Thymus (tissue), 11 donors: ENCODE measurements around the gene MYO7A. TPM values are rescaled to one million over a fixed set of nuclear protein-coding genes. Genes with fewer than 3 reads are reported as not detected.

ENCODE experiments used
- DNase-seq, 9 donors: peaks; one replicate each; pipeline ENCODE4 v3.0.0-alpha.2; 2013; ENCODE audit warnings: low spot score in 9 of 9, low read depth in 6 of 9, missing footprints in 1 of 9
- H3K27ac ChIP-seq, 2 donors: one replicate each; pipeline ENCODE4 v1.5.1; 2013; ENCODE audit warnings: control low read depth in 1 of 2, low read depth in 1 of 2, low read length in 1 of 2, mild to moderate bottlenecking in 1 of 2, moderate library complexity in 1 of 2
- H3K27me3 ChIP-seq, 2 donors: one replicate each; pipeline ENCODE4 v1.5.1; 2013; ENCODE audit warnings: low read length in 1 of 2; ENCODE audit not compliant: control insufficient read depth in 2 of 2, insufficient read depth in 1 of 2
- H3K36me3 ChIP-seq, 2 donors: one replicate each; pipeline ENCODE4 v1.5.1; 2013; ENCODE audit warnings: low read length in 1 of 2, mild to moderate bottlenecking in 1 of 2, moderate library complexity in 1 of 2; ENCODE audit not compliant: control insufficient read depth in 2 of 2, insufficient read depth in 2 of 2
- H3K4me1 ChIP-seq, 2 donors: one replicate each; pipeline ENCODE4 v1.5.1; 2013; ENCODE audit warnings: low read length in 2 of 2; ENCODE audit not compliant: control insufficient read depth in 2 of 2, insufficient read depth in 2 of 2
- H3K4me3 ChIP-seq, 2 donors: one replicate each; pipeline ENCODE4 v1.5.1; 2013; ENCODE audit warnings: low read length in 2 of 2, control low read depth in 1 of 2, mild to moderate bottlenecking in 1 of 2
- H3K9me3 ChIP-seq, 2 donors: one replicate each; pipeline ENCODE4 v1.5.1; 2013; ENCODE audit warnings: low read length in 1 of 2, mild to moderate bottlenecking in 1 of 2; ENCODE audit not compliant: control insufficient read depth in 2 of 2, insufficient read depth in 1 of 2
- WGBS: extraction: QIAGEN DNeasy Blood & Tissue Kit; methylation state at CpG from one replicate; pipeline ENCODE4 v1.1.7; 2013; 5-methylcytosine and 5-hydroxymethylcytosine counted together
- polyA plus RNA-seq: library from polyadenylated mRNA; stranded (reverse); fragments of 200-250 nt; gene quantifications from one replicate; pipeline ENCODE4 v1.2.3, GENCODE V29; 2013
- total RNA-seq: library from RNA; stranded (reverse); fragments of 120-200 nt; gene quantifications from one replicate; pipeline ENCODE4 v1.2.4, GENCODE V29; 2013
- donor health status: healthy.

The MYO7A gene
- total and polyA plus RNA-seq, 2 donors: 1.5 to 7.6 TPM

DNA sequence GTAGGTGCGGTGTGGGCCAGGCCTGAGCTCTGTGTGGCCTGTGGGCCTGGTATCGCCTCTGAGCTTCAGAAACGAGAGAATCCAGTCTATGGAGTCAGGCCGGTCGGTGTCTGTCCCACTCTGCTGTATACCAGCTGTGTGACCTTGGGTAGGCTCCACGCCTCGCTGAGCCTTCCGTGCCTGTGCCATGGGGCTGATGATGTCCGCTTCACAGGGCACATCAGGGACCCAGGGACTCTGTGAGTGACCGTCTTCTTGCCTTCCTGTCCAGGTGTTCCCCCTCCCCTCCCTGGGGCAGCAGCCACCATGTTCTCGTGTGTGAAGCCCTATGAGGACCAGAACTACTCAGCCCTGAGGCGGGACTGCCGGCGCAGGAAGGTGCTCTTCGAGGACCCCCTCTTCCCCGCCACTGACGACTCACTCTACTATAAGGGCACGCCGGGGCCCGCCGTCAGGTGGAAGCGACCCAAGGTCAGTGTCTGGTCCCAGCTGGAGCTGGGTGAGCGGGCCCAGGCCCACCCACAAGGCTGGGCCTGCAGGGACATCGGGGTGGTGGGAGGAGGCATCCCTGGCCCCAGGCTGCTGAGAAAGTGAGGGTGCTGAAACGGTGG, 43.4 kb upstream of the MYO7A start:
- H3K4me3 ChIP-seq: no peak overlapping the region
- H3K27me3 ChIP-seq: no peaks in the 10 kb centered on the region
- 98% methylated on average over 25 of the region's 25 CpGs for WGBS
- DNase-seq: no peak
- peaks cover 6 to 14% of the 10 kb centered on the region in 2 donors for H3K4me1 ChIP-seq
- H3K27ac ChIP-seq: no peak overlapping the region
- no peaks in the 10 kb centered on the region for H3K36me3 ChIP-seq
- H3K9me3 ChIP-seq: no peaks in the 10 kb centered on the region

- no peak for DNase-seq
- Histone ChIP-seq H3K27ac (no peak overlapping the region), H3K27me3 (no peaks in the 10 kb centered on the region)
Observed at GRCh38 chr11:77085652-77086051, 42.4 kb upstream of the MYO7A start.

GRCh38 chr11:77086521-77087472, 41.2 kb upstream of the MYO7A start:
- H3K9me3 ChIP-seq: no peaks in the 10 kb centered on the region
- no peak overlapping the region for H3K4me3 ChIP-seq
- H3K27ac ChIP-seq: no peak overlapping the region
- H3K4me1 ChIP-seq: peaks cover 6 to 14% of the 10 kb centered on the region in 2 donors
- no peaks in the 10 kb centered on the region for H3K27me3 ChIP-seq
- 95% methylated on average over 23 of the region's 23 CpGs for WGBS
- no peak for DNase-seq
- no peaks in the 10 kb centered on the region for H3K36me3 ChIP-seq

More at GRCh38 chr11:77085652-77086051, 42.4 kb upstream of the MYO7A start:
- no peak overlapping the region for H3K4me3 ChIP-seq
- peaks cover 6 to 14% of the 10 kb centered on the region in 2 donors for H3K4me1 ChIP-seq
- WGBS: 96% methylated on average over 6 of the region's 6 CpGs
- H3K9me3 ChIP-seq: no peaks in the 10 kb centered on the region
- no peaks in the 10 kb centered on the region for H3K36me3 ChIP-seq

DNA sequence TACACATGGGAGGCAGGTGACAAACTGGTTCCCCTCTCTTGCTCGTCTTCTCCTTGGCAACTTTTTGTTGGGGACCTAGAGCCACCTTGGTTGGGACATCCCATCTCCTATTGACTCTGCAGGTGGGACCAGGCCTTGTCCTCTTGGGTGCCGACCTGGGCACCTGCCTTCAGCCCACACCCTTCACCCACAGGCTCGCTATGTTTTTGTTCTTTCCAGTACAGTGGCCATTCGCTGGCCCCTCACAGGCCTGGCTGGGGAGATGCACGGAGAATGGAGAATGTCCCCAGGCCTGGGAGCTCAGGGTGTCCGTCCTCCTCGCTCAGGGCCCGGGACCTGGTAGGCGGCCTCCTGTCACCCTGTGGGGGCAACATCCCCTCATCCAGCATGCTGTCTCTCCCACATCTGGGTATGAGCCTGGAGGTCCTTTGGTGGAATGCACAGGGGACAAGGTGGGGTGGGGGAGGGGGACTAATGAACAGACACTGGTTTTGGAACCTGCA, 40.3 kb upstream of the MYO7A start:
- no peak for DNase-seq
- H3K27me3 ChIP-seq: no peaks in the 10 kb centered on the region
- peaks cover 2 to 6% of the 10 kb centered on the region in 2 donors for H3K4me1 ChIP-seq
- H3K36me3 ChIP-seq: no peaks in the 10 kb centered on the region
- H3K27ac ChIP-seq: no peak overlapping the region
- H3K4me3 ChIP-seq: no peak overlapping the region
- H3K9me3 ChIP-seq: no peaks in the 10 kb centered on the region
- 97% methylated on average over 9 of the region's 9 CpGs for WGBS

- WGBS: 86% methylated on average over 11 of the region's 11 CpGs
- H3K36me3 ChIP-seq: no peaks in the 10 kb centered on the region
- H3K4me3 ChIP-seq: no peak overlapping the region
- H3K27ac ChIP-seq: no peak overlapping the region
- no peaks in the 10 kb centered on the region for H3K4me1 ChIP-seq
- H3K27me3 ChIP-seq: no peaks in the 10 kb centered on the region
- DNase-seq: no peak
- H3K9me3 ChIP-seq: no peaks in the 10 kb centered on the region
Observed at GRCh38 chr11:77088236-77089003, 39.6 kb upstream of the MYO7A start.

- H3K4me1 ChIP-seq: no peaks in the 10 kb centered on the region
- H3K36me3 ChIP-seq: no peaks in the 10 kb centered on the region
- DNase-seq: no peak
- no peaks in the 10 kb centered on the region for H3K27me3 ChIP-seq
- no peak overlapping the region for H3K27ac ChIP-seq
- no peaks in the 10 kb centered on the region for H3K9me3 ChIP-seq
- WGBS: 96% methylated on average over 3 of the region's 3 CpGs
- H3K4me3 ChIP-seq: no peak overlapping the region
Observed at GRCh38 chr11:77089004-77089545, 39.0 kb upstream of the MYO7A start.

DNA sequence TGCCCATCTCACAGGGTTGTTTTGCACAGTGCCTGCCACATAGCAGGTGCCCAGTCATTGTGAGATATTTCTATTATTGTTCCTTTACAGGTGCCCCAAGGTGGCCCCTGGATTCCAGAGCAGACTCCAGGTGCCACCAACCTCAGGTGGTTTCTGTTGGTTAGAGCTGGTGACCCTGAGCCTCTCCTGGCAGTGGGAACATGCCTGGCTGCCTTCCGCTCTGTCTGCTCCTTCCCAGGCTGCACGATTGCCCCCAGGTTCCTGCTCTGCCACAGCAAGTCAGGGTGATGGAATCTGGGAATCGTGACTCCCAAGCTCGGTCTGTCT, 38.0 kb upstream of the MYO7A start:
- Histone ChIP-seq H3K36me3 (no peaks in the 10 kb centered on the region), H3K4me3 (no peak overlapping the region), H3K27ac (no peak overlapping the region), H3K27me3 (no peaks in the 10 kb centered on the region), H3K9me3 (no peaks in the 10 kb centered on the region), H3K4me1 (no peaks in the 10 kb centered on the region)
- WGBS: 98% methylated on average over 4 of the region's 4 CpGs
- no peak for DNase-seq

- no peaks in the 10 kb centered on the region for H3K4me1 ChIP-seq
Observed at GRCh38 chr11:77090373-77091111, 37.5 kb upstream of the MYO7A start.

More at GRCh38 chr11:77090373-77091111, 37.5 kb upstream of the MYO7A start:
- no peak overlapping the region for H3K27ac ChIP-seq
- no peak overlapping the region for H3K4me3 ChIP-seq
- no peaks in the 10 kb centered on the region for H3K36me3 ChIP-seq
- no peak for DNase-seq
- 68% methylated on average over 13 of the region's 13 CpGs for WGBS
- H3K27me3 ChIP-seq: no peaks in the 10 kb centered on the region
- no peaks in the 10 kb centered on the region for H3K9me3 ChIP-seq
